Activated T-helper 2 cell treated with anti-CD3 and anti-CD28 coated beads, Interferon-gamma antibody, Interleukin-2, Interleukin-4, amounts not matched to agents 10 μg/mL and 5 μg/mL and 100 μg/mL, durations not matched to agents 14 hours and 24 hours and 36 hours (primary cell): ENCODE results near the gene DSTYK. TPM values are rescaled to one million over a fixed set of nuclear protein-coding genes. Genes with fewer than 3 reads are reported as not detected.

Experiments
- total RNA-seq: library from RNA; stranded (reverse); gene quantifications from 2 replicates; pipeline ENCODE4 v1.2.3, GENCODE V29; 2022

Gene DSTYK
- total RNA-seq, 1 donor from 2014 or later, result 27.3 TPM

Other genes starting within 250 kb of the DSTYK start
- not detected in 2 replicates for gene CNTN2, start 168.5 kb downstream of the DSTYK start, total RNA-seq
- gene TMEM81, start 127.2 kb downstream of the DSTYK start, total RNA-seq, result 3.2 and 3.3 TPM in 2 replicates
- 19.2 and 21.6 TPM in 2 replicates for gene RBBP5, start 89.7 kb downstream of the DSTYK start, total RNA-seq
- 13.4 and 14.0 TPM in 2 replicates for gene TMCC2, start 16.2 kb upstream of the DSTYK start, total RNA-seq
- gene NUAK2, start 110.0 kb upstream of the DSTYK start, total RNA-seq, result 0.41 and 0.44 TPM in 2 replicates
- not detected in 2 replicates for gene KLHDC8A, start 145.2 kb upstream of the DSTYK start, total RNA-seq
- 0.48 TPM in 1 of 2 replicates, not detected in the other for gene LEMD1, start 210.4 kb upstream of the DSTYK start, total RNA-seq
- gene BLACAT1, start 244.3 kb upstream of the DSTYK start, total RNA-seq, result not detected in 2 replicates